Measurements from ENCODE around the gene EPAS1. TPM values are rescaled to one million over a fixed set of nuclear protein-coding genes. Genes with fewer than 3 reads are reported as not detected.

The EPAS1 gene
- total and polyA plus RNA-seq, 2 of the 13 experiments (the other 11 are each of a cell fraction or from before 2014, with no cell fraction given) = 47.1 to 182 TPM

DNA sequence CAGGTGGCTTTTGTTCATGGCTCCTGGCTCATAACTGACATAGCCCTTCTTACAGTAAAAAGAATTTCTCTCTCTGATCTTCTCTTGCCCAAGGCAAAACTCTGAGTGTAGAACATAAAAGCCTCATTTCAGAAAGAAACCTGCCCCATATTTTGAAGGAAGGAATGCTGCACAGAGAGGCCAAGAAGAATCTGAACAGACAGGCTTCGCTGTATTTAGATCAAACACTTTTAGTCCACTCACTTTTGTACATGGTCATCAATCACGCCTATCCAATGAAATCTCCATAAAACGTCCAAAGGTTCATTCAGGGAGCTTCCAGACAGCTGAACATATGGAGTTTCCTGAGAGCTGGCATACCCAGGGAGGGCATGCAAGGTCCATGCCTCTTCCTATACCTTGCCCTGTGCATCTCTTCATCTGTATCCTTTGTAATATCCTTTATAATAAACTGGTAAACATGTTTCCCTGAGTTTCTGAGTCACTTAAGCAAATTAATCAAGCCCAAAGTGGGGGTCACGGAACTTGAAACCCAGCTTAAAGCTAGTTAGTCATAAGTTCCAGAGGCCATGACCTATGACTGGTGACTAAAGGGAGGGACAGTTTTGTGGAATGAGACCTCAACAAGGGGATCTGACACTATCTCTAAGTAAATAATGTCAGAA, 119.7 kb downstream of the EPAS1 start (continued):
- no peak for TF ChIP-seq ZNF83 (CRISPR knock-in tag; IDR thresholded peaks at IDR 0.05; ENCODE audit: borderline replicate concordance)
- no peak for TF ChIP-seq MED8 (CRISPR knock-in tag; IDR thresholded peaks at IDR 0.05; ENCODE audit: insufficient replicate concordance)
- TF ChIP-seq, protein P1, sequence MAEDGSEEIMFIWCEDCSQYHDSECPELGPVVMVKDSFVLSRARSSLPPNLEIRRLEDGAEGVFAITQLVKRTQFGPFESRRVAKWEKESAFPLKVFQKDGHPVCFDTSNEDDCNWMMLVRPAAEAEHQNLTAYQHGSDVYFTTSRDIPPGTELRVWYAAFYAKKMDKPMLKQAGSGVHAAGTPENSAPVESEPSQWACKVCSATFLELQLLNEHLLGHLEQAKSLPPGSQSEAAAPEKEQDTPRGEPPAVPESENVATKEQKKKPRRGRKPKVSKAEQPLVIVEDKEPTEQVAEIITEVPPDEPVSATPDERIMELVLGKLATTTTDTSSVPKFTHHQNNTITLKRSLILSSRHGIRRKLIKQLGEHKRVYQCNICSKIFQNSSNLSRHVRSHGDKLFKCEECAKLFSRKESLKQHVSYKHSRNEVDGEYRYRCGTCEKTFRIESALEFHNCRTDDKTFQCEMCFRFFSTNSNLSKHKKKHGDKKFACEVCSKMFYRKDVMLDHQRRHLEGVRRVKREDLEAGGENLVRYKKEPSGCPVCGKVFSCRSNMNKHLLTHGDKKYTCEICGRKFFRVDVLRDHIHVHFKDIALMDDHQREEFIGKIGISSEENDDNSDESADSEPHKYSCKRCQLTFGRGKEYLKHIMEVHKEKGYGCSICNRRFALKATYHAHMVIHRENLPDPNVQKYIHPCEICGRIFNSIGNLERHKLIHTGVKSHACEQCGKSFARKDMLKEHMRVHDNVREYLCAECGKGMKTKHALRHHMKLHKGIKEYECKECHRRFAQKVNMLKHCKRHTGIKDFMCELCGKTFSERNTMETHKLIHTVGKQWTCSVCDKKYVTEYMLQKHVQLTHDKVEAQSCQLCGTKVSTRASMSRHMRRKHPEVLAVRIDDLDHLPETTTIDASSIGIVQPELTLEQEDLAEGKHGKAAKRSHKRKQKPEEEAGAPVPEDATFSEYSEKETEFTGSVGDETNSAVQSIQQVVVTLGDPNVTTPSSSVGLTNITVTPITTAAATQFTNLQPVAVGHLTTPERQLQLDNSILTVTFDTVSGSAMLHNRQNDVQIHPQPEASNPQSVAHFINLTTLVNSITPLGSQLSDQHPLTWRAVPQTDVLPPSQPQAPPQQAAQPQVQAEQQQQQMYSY (CRISPR knock-in tag; IDR thresholded peaks at IDR 0.05) = no peak
- TF ChIP-seq, protein P2, sequence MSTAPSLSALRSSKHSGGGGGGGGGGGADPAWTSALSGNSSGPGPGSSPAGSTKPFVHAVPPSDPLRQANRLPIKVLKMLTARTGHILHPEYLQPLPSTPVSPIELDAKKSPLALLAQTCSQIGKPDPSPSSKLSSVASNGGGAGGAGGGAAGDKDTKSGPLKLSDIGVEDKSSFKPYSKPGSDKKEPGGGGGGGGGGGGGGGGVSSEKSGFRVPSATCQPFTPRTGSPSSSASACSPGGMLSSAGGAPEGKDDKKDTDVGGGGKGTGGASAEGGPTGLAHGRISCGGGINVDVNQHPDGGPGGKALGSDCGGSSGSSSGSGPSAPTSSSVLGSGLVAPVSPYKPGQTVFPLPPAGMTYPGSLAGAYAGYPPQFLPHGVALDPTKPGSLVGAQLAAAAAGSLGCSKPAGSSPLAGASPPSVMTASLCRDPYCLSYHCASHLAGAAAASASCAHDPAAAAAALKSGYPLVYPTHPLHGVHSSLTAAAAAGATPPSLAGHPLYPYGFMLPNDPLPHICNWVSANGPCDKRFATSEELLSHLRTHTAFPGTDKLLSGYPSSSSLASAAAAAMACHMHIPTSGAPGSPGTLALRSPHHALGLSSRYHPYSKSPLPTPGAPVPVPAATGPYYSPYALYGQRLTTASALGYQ (CRISPR knock-in tag; IDR thresholded peaks at IDR 0.05) = peak; percentile 67; the same call in 1 of the 2 replicates
- no peak for TF ChIP-seq NFYB (CRISPR knock-in tag; IDR thresholded peaks at IDR 0.05)
- no peak for TF ChIP-seq ZSCAN12 (CRISPR knock-in tag; IDR thresholded peaks at IDR 0.05)
- TF ChIP-seq REPIN1 (CRISPR knock-in tag; IDR thresholded peaks at IDR 0.05; ENCODE audit: borderline replicate concordance, low read depth) = no peak
- TF ChIP-seq NR2F2 (IDR thresholded peaks at IDR 0.05; ENCODE audit: borderline replicate concordance, low read depth) = peak; percentile 86
- TF ChIP-seq, protein P3, sequence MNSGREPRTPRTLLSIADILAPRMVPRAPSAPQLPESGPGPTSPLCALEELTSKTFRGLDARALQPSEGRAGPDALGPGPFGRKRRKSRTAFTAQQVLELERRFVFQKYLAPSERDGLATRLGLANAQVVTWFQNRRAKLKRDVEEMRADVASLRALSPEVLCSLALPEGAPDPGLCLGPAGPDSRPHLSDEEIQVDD (CRISPR knock-in tag; IDR thresholded peaks at IDR 0.05; ENCODE audit: borderline replicate concordance) = no peak
- TF ChIP-seq ZNF569 (CRISPR knock-in tag; IDR thresholded peaks at IDR 0.05; ENCODE audit: borderline replicate concordance) = no peak
- no peak for TF ChIP-seq PHF20 (CRISPR knock-in tag; IDR thresholded peaks at IDR 0.05)
- no peak for TF ChIP-seq ZNF101 (CRISPR knock-in tag; IDR thresholded peaks at IDR 0.05; ENCODE audit: borderline replicate concordance, low read depth)
- TF ChIP-seq, protein P4, sequence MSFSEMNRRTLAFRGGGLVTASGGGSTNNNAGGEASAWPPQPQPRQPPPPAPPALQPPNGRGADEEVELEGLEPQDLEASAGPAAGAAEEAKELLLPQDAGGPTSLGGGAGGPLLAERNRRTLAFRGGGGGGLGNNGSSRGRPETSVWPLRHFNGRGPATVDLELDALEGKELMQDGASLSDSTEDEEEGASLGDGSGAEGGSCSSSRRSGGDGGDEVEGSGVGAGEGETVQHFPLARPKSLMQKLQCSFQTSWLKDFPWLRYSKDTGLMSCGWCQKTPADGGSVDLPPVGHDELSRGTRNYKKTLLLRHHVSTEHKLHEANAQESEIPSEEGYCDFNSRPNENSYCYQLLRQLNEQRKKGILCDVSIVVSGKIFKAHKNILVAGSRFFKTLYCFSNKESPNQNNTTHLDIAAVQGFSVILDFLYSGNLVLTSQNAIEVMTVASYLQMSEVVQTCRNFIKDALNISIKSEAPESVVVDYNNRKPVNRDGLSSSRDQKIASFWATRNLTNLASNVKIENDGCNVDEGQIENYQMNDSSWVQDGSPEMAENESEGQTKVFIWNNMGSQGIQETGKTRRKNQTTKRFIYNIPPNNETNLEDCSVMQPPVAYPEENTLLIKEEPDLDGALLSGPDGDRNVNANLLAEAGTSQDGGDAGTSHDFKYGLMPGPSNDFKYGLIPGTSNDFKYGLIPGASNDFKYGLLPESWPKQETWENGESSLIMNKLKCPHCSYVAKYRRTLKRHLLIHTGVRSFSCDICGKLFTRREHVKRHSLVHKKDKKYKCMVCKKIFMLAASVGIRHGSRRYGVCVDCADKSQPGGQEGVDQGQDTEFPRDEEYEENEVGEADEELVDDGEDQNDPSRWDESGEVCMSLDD (CRISPR knock-in tag; IDR thresholded peaks at IDR 0.05; ENCODE audit: borderline replicate concordance) = peak; percentile 91; the same call in 1 of the 2 replicates
- no peak for TF ChIP-seq ZNF510 (CRISPR knock-in tag; IDR thresholded peaks at IDR 0.05; ENCODE audit: low read depth)
- no peak for TF ChIP-seq ZNF329 (CRISPR knock-in tag; IDR thresholded peaks at IDR 0.05; ENCODE audit: low read depth)
- TF ChIP-seq PCBP2 (optimal IDR thresholded peaks at IDR 0.05; ENCODE audit: low read depth, low read length, poor library complexity, severe bottlenecking) = no peak
- TF ChIP-seq, protein P5, sequence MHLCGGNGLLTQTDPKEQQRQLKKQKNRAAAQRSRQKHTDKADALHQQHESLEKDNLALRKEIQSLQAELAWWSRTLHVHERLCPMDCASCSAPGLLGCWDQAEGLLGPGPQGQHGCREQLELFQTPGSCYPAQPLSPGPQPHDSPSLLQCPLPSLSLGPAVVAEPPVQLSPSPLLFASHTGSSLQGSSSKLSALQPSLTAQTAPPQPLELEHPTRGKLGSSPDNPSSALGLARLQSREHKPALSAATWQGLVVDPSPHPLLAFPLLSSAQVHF (CRISPR knock-in tag; IDR thresholded peaks at IDR 0.05) = no peak
- TF ChIP-seq, protein P6, sequence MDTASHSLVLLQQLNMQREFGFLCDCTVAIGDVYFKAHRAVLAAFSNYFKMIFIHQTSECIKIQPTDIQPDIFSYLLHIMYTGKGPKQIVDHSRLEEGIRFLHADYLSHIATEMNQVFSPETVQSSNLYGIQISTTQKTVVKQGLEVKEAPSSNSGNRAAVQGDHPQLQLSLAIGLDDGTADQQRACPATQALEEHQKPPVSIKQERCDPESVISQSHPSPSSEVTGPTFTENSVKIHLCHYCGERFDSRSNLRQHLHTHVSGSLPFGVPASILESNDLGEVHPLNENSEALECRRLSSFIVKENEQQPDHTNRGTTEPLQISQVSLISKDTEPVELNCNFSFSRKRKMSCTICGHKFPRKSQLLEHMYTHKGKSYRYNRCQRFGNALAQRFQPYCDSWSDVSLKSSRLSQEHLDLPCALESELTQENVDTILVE (CRISPR knock-in tag; IDR thresholded peaks at IDR 0.05) = no peak; the same call in 1 of the 2 replicates
